ENCODE data around the gene SRGAP1.

SRGAP1 gene

DNA sequence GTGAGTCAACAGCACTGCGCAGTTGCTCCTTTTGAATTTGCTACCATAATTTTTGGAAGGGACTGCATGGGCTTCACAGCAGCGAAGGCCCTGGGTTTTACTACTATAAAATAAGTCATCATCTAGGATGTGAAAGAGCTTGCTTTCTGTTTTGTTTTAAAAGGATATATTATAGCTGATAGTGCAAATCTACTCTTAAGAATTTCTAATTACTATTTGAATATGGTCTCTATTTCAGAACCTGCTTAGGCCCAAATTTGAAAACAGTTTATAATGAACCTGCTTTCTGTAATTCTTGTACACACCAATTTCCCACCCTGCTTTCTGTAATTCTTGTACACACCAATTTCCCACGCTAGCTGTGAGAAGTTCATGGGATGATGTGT is 73.0 kb downstream of the SRGAP1 start:
- no peaks in the 10 kb centered on the region for H3K36me3 Mint-ChIP-seq (ENCODE audit: low read depth)

DNA sequence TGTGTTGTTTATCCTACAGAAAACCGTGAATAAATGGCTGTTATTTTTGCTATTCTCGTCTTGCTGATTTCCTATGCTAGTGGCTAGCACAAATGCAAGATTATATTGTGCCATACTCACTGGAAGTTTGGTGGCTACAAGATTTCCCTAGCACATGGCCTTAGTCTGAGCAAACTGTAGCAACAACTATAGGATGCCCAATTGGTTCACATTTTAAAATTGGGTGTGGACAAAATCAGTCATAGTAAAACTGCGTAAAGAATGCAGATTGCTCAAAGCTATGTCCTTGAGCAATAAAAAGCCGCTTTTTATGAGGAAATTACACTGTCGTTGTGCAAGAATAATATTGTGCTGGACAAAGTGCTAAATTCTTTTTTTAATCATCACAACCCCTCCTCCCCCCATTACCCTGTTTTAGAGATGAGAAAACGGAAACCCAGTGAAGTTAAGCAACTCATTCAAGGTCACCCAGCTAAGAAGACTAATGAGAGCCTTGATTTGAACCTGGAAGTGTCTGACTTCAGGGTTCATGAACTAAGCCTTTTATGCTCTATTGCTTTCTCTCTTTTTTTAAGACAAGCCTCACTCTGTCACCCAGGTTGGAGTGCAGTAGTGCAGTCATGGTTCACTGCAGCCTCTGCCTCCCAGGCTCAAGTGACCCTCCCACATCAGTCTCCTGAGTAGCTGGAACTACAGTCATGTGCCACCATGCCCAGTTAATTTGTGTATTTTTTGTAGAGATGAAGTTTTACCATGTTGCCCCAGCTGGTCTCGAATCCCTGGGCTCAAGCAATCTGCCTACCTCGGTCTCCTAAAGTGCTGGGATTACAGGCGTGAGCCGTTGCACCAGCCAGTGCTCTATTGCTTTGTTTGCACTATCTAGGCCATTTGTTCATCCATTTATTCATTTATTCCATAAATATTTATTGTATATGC is 73.6 kb downstream of the SRGAP1 start:
- no peak overlapping the region for H3K4me3 Mint-ChIP-seq
- ATAC-seq = no peak
- H3K9me3 Mint-ChIP-seq = no peaks in the 10 kb centered on the region
- peaks cover 5% of the 10 kb centered on the region for H3K4me1 Mint-ChIP-seq
- no peaks in the 10 kb centered on the region for H3K36me3 Mint-ChIP-seq (ENCODE audit: low read depth)
- no peak for DNase-seq
- H3K27ac Mint-ChIP-seq = no peak overlapping the region
- H3K27me3 Mint-ChIP-seq = peaks cover 7% of the 10 kb centered on the region

More for the DNA sequence above, 73.0 kb downstream of the SRGAP1 start:
- no peak for DNase-seq
- Mint-ChIP-seq H3K4me3 (no peak overlapping the region), H3K9me3 (no peaks in the 10 kb centered on the region), H3K27ac (no peak overlapping the region), H3K27me3 (peaks cover 7% of the 10 kb centered on the region), H3K4me1 (peaks cover 5% of the 10 kb centered on the region)
- ATAC-seq = no peak

DNA sequence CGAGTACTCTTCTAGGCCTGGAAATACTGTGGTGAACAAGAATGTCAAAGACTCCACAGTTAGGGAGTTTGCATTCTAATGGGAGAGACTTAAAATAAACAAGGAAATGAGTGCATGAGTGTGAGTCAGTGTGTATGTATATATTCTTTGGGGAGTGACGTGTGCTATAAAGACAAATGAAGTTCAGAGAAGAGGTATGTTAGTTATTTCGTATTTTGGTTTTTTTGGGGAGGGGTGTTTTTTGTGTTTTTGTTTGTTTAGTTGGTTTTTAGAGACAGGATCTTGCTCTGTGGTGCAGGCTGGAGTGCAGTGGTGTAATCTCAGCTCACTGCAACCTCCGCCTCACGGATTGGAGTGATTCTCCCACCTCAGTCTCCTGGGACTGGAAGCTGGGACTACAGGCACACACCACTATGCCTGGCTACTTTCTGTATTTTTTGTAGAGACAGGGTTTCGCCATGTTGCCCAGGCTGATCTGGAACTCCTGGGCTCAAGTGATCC is 74.3 kb downstream of the SRGAP1 start:
- no peak overlapping the region for H3K4me3 Mint-ChIP-seq
- H3K9me3 Mint-ChIP-seq = no peaks in the 10 kb centered on the region
- H3K27ac Mint-ChIP-seq = no peak overlapping the region
- H3K27me3 Mint-ChIP-seq = peaks cover 7% of the 10 kb centered on the region
- H3K36me3 Mint-ChIP-seq (ENCODE audit: low read depth) = no peaks in the 10 kb centered on the region
- ATAC-seq (no peak), DNase-seq (no peak)
- H3K4me1 Mint-ChIP-seq = peaks cover 5% of the 10 kb centered on the region

DNA sequence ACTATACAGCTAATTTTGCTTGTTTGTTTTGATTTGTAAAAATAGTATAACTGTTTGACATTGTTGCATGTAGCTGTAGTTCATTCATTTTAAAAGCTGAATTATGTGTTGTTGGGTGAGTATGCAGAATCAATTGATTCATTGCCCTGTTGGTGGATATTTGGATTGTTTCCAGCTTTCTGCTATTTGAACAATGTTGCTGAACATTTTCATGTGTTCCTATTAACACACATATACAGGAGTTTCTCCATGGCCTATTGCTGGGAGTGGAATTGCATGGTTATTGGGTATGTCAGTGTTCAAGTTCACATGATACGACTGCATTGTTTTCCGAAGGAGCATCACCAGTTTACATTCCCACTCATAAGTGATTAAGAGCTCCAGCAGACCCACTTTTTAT is 75.3 kb downstream of the SRGAP1 start:
- peaks cover 9% of the 10 kb centered on the region for H3K27me3 Mint-ChIP-seq
- no peak overlapping the region for H3K4me3 Mint-ChIP-seq

DNA sequence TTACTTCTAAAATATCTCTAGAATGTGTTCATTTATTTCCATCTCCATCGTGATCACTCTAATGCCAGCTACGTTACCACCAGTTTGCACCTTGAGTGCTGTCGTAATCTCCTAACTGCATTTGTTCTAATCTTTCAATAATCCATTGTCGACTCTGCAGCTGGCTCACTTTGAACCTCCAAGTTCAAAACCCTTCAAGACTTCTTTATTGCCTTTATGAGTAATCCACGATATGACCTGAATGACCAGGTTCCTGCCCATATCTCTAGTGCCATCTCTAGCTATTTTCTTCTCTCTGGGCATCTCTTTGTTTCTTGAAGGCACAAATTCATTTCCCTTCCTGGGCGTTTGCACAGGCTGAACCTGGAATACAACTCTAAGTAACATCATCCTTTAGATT is 76.7 kb downstream of the SRGAP1 start:
- H3K27me3 Mint-ChIP-seq = peaks cover 9% of the 10 kb centered on the region
- H3K4me1 Mint-ChIP-seq = peaks cover 5% of the 10 kb centered on the region
- no peak overlapping the region for H3K4me3 Mint-ChIP-seq
- H3K9me3 Mint-ChIP-seq = no peaks in the 10 kb centered on the region
- no peak overlapping the region for H3K27ac Mint-ChIP-seq
- ATAC-seq (no peak), DNase-seq (no peak)
- no peaks in the 10 kb centered on the region for H3K36me3 Mint-ChIP-seq (ENCODE audit: low read depth)

More for the DNA sequence above, 75.3 kb downstream of the SRGAP1 start:
- Mint-ChIP-seq H3K9me3 (no peaks in the 10 kb centered on the region), H3K4me1 (peaks cover 5% of the 10 kb centered on the region), H3K36me3 (ENCODE audit: low read depth) (no peaks in the 10 kb centered on the region), H3K27ac (no peak overlapping the region)
- ATAC-seq (no peak), DNase-seq (no peak)

DNA sequence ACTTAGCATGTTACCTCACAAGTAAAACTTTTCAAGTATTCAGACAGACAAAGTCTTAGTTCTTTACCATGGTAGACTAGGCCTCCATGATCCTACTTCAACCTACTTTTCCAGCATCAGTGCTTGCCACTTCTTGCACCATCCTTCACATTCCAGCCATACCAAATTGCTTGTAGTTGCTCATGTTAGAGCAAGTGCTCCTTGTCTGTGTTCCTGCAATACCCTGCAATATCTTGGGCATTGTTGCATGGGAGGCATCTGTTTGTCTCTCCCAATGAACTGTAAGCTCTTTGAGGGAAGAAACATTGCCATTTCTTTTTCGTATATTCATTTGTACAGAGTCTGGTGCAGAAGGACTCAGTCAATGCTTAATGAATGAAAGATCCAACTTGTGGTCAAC is 78.0 kb downstream of the SRGAP1 start:
- no peaks in the 10 kb centered on the region for H3K9me3 Mint-ChIP-seq
- no peak overlapping the region for H3K27ac Mint-ChIP-seq
- no peaks in the 10 kb centered on the region for H3K4me1 Mint-ChIP-seq
- no peak for ATAC-seq
- no peaks in the 10 kb centered on the region for H3K36me3 Mint-ChIP-seq (ENCODE audit: low read depth)
- H3K4me3 Mint-ChIP-seq = no peak overlapping the region
- DNase-seq = no peak
- peaks cover 7% of the 10 kb centered on the region for H3K27me3 Mint-ChIP-seq

DNA sequence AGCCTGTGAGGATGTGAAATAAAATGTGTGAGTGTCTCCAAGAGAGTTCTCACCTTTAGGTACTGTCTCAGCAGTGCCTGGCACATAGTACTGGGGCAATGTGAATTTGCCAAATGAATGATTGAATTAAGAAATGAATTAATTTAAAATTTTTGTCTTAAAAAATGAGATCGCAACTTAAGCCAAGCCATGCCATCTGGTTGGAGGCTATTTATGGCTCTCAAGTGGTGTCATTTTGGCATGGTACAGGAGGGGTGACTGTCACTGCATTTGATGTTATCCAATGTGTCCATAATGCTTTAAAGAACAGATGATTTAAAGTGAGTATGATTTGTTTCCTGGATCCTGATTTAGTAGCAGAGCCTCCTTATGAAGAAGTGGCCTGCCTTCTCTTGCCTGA is 80.3 kb downstream of the SRGAP1 start:
- no peak overlapping the region for H3K4me3 Mint-ChIP-seq
- no peak overlapping the region for H3K27ac Mint-ChIP-seq
- H3K27me3 Mint-ChIP-seq = peaks cover 7% of the 10 kb centered on the region
- ATAC-seq = no peak
- H3K36me3 Mint-ChIP-seq (ENCODE audit: low read depth) = no peaks in the 10 kb centered on the region
- no peaks in the 10 kb centered on the region for H3K9me3 Mint-ChIP-seq
- no peaks in the 10 kb centered on the region for H3K4me1 Mint-ChIP-seq
- no peak for DNase-seq

DNA sequence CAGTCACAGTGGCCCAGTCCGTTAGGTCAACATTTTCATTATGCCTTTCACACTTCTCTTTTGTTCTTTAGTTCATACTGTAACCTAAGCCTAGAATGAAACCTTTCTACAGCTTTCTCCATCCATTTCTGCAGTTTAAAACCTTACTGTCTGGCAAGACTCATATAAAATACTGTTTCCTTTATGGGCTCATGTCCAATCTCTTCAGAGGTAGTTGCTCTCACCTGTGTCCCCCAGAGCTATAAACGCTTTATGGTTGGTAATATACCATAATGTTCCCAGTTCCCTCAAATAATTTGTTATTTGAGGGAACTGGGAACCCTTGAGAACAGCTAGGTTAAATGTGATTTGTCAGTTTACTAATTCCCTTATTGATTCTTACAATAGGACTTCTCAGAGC is 83.0 kb downstream of the SRGAP1 start:
- ATAC-seq = no peak
- no peaks in the 10 kb centered on the region for H3K36me3 Mint-ChIP-seq (ENCODE audit: low read depth)
- H3K4me3 Mint-ChIP-seq = no peak overlapping the region

DNA sequence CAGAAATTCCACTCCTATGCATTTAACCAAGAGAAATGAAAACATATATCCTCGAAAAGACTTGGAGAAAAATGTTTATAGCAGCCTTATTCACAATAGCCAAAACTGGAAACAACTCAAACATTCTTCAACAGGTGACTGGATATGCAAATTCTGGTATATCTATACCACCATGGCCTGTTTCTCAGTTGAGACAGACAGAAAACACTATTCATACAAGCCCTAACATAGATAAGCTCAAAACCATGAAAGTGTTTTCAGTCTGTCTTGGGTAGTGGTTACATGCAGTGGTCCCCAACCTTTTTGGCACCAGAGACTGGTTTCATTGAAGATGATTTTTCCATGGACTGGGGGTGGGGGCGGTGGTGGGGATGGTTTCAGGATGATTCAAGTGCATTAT is 83.8 kb downstream of the SRGAP1 start:
- Mint-ChIP-seq H3K27me3 (peaks cover 8% of the 10 kb centered on the region), H3K27ac (no peak overlapping the region), H3K9me3 (no peaks in the 10 kb centered on the region), H3K4me3 (no peak overlapping the region), H3K36me3 (ENCODE audit: low read depth) (no peaks in the 10 kb centered on the region), H3K4me1 (no peaks in the 10 kb centered on the region)
- DNase-seq (no peak), ATAC-seq (peak; percentile 65)

More for the DNA sequence above, 83.0 kb downstream of the SRGAP1 start:
- DNase-seq = no peak
- Mint-ChIP-seq H3K4me1 (no peaks in the 10 kb centered on the region), H3K27me3 (peaks cover 8% of the 10 kb centered on the region), H3K9me3 (no peaks in the 10 kb centered on the region), H3K27ac (no peak overlapping the region)

DNA sequence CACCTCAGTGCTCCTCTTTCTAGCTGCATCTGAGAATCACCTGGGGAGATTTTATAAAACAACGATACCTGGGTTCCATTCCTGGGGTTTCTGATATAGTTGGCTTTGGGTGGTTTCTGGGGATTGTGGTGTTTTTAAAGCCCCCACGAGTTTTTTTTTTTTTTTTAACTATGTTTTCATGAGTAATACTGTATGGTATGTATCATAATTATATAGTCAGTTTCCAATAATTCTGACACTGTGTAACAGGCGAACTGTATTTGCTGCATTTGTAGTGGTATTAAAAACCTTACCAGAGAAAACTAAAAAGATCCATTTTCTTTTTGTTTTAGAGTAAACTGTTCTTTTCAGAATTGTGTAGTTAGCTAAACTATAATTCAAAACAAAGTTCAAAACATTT is 84.9 kb downstream of the SRGAP1 start:
- Mint-ChIP-seq H3K27ac (no peak overlapping the region), H3K4me3 (no peak overlapping the region)
- ATAC-seq = no peak

DNA sequence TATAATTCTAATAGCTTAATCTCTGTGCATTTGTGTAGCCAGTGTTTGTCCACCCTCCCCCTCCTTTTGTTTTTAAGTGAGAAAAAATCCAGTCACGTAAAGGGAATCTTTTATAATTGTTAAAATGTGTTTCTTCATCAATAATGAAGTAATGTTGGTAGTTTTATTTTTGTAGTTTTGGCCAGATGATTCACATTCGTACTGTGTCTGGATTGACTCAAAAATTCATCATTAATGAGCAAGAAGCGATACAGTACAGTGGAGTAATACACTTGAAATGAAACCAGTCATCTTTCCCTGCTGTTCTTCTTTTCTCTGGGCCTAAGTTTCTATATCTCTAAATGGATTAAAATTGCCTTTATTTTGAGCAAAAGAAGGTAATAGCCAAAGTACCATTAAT is 86.5 kb downstream of the SRGAP1 start:
- DNase-seq (no peak), ATAC-seq (no peak)
- no peaks in the 10 kb centered on the region for H3K9me3 Mint-ChIP-seq
- H3K27ac Mint-ChIP-seq = no peak overlapping the region
- H3K4me3 Mint-ChIP-seq = no peak overlapping the region
- H3K4me1 Mint-ChIP-seq = no peaks in the 10 kb centered on the region
- H3K36me3 Mint-ChIP-seq (ENCODE audit: low read depth) = no peaks in the 10 kb centered on the region
- H3K27me3 Mint-ChIP-seq = peaks cover 8% of the 10 kb centered on the region

More for the DNA sequence above, 84.9 kb downstream of the SRGAP1 start:
- Mint-ChIP-seq H3K9me3 (no peaks in the 10 kb centered on the region), H3K4me1 (no peaks in the 10 kb centered on the region), H3K36me3 (ENCODE audit: low read depth) (no peaks in the 10 kb centered on the region), H3K27me3 (peaks cover 6% of the 10 kb centered on the region)
- no peak for DNase-seq

DNA sequence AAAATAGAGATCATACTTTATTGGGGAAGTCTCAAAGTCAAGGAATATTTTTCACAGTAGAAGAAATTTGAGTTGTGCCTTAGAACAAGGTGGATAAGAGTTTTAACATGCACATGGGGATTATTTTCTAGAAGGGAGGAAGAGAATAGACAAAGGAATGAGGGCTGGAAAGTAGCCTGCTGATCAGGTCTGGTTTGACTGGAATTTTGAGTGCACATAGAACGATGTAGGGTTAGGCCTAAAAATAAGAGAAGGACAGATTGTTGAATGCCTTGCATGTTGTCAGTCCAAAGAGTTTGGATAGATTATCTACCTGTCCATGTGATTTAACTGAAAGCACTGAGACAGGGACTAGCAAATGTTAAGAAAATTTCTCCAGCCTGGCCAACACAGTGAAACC is 87.2 kb downstream of the SRGAP1 start:
- Mint-ChIP-seq H3K9me3 (no peaks in the 10 kb centered on the region), H3K36me3 (ENCODE audit: low read depth) (no peaks in the 10 kb centered on the region), H3K4me3 (no peak overlapping the region), H3K27ac (no peak overlapping the region), H3K4me1 (no peaks in the 10 kb centered on the region), H3K27me3 (peaks cover 8% of the 10 kb centered on the region)
- no peak for DNase-seq
- no peak for ATAC-seq

DNA sequence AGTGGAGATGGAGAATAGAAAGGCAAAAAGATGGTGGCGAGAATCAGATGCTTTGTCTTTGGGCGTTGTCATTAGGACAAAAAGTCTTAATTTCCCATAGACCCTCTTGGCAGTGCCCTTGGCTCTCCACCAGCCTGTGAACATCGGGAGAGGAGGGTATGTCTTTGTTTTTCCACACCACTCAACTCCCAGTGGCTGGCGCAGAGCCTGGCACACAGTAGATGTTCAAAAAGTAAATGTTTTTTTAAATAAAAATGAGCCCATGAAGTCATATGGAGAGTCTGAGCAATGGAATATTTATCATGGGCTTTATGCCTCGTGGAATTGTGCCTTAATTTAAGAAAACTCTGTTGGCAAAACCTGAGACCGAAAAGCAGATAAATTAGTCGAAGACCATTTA is 90.4 kb downstream of the SRGAP1 start:
- H3K4me3 Mint-ChIP-seq = no peak overlapping the region
- no peaks in the 10 kb centered on the region for H3K4me1 Mint-ChIP-seq
- H3K9me3 Mint-ChIP-seq = no peaks in the 10 kb centered on the region
- DNase-seq (no peak), ATAC-seq (no peak)
- no peaks in the 10 kb centered on the region for H3K36me3 Mint-ChIP-seq (ENCODE audit: low read depth)
- H3K27ac Mint-ChIP-seq = no peak overlapping the region
- H3K27me3 Mint-ChIP-seq = peaks cover 7% of the 10 kb centered on the region

DNA sequence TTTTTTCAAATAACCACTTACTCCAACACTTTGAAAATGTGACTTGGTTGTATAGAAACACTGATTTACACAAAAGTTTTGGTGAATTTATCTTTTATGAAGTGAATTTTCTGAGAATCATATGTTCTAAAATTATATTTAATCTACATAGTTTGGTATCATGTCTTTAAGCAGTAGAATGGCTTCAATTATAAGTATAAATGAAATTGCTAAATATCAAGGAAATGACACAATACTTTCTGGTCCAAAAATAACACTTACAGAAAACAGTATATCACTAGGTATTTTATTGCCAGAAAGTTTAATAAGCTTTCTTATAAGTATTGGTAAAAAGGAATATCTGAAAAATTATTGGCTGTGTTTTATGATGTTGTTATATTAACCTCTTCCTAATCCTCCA is 90.9 kb downstream of the SRGAP1 start:
- Mint-ChIP-seq H3K4me1 (no peaks in the 10 kb centered on the region), H3K9me3 (no peaks in the 10 kb centered on the region), H3K4me3 (no peak overlapping the region), H3K27me3 (peaks cover 7% of the 10 kb centered on the region), H3K36me3 (ENCODE audit: low read depth) (no peaks in the 10 kb centered on the region), H3K27ac (no peak overlapping the region)
- DNase-seq (no peak), ATAC-seq (no peak)

Measured in activated naive CD8-positive, alpha-beta T cell treated with anti-CD3 and anti-CD28 coated beads, Interleukin-2, amount 50 U/mL, for 24 hours (primary cell).